ENCODE measurements around the gene MYO10.
"Not testable (repeated sequence)": the region's sequence is repeated elsewhere in the genome, so short reads cannot be mapped to it uniquely, and the experiment has no call there.

The MYO10 gene

DNA sequence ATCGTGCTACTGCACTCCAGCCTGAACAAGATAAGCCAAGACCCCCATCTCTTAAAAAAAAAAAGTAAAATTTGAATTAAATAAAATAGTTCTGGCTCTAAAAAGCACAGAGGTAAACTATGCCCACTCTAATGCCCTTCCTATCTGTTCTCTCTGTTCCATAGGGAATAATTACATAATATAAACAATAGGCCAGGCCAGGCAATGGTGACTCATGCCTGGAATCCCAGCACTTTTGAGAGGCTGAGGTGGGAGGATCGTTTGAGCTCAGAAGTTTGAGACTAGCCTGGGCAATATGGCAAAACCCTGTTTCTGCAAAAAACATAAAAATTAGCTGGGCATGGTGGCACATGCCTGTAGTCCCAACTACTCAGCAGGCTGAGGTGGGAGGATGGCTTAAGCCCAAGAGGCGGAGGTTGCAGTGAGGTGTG, 47.4 kb downstream of the MYO10 start:
- no peak for DNase-seq

DNA sequence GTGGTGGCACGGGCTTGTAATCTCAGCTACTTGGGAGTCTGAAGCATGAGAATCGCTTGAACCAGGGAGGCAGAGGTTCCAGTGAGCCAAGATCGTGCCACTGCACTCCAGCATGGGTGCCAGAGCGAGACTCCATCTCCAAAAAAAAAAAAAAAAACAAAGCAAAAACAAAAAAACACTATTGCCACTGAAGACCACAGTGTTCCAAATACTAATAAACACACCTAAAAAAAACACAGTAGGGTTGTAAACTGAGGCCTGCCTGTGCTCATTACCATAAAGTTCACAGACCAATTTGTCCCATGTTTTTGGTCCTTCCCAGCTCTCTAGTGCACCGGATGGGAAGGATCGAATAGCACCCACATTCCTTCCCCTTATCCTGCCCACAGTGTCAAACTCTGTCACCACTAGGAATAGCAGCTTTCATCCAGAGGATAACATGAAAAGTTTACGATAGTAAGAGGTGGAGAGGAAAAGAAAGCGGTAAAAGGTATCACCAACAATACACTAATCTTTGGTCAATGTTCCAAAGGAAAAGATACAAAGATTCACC, 49.2 kb downstream of the MYO10 start:
- DNase-seq: no peak

DNA sequence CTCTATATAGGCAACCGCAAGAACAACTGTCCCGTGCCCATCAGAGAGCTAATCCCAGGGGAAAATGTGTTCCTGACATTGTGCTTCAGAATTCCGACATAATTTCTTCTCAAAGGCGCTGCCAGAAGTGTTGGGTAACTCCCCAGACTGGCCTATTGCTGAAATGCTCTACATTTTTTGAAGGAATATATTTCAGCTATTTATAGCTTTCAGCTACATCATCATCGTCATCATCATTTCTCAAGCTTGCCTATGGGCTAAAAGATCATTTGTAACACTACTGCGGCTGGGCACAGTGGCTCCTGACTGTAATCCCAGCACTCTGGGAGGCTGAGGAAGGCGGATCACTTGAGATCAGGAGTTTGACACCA, 49.7 kb downstream of the MYO10 start:
- DNase-seq: no peak

DNA sequence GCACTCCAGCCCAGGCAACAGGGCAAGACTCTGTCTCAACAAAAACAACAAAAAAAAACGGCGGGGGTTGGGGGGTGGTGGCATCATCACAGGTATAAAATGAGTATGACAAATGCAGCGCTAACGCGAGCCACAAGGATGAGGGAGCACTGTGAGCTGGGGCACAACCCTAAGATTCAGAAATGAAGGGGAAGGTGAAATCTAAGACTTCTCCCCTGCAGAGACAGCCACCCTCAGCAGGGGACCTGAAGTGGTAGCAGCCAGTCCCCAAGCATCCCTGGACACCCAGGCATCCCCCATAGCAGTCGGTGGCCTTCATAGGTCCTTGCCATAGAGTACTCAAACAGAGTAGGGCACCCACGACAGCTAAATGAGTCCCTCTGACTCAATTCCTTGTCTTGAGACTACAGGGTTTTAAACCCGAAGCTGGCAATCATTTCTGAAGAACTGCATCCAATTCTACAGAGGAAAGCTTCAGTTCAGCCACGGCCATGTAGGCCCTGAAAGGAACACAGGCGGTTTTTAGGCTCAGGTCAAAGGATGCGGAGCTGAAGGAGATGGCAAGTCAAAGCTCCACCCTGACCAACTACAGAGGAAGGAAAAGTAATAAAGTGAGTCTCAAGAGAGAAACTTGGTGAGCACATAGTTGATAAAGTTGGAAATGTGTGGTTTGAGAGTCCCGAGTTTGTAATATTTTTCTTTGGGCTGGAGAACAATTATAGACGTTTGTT, 50.3 kb downstream of the MYO10 start:
- DNase-seq: no peak

DNA sequence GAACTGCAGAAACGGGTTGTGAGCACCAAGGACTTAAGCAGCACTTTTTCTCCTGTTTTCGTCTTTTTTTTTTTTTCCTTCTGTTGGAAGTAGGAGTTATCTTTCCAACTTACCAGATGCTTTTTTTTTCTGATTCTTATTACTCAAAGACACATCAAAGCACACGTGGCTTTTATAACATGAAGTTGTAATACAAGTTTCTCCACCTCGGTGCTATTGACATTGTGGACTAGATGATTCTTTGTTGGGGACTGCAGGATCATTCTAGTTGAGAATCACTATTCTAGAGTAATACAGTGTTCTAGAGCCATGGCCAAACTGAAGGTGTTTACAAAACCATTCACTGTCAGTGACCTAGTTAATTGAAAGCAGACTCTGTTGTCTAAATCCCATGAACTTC, 51.5 kb downstream of the MYO10 start:
- DNase-seq: no peak

DNA sequence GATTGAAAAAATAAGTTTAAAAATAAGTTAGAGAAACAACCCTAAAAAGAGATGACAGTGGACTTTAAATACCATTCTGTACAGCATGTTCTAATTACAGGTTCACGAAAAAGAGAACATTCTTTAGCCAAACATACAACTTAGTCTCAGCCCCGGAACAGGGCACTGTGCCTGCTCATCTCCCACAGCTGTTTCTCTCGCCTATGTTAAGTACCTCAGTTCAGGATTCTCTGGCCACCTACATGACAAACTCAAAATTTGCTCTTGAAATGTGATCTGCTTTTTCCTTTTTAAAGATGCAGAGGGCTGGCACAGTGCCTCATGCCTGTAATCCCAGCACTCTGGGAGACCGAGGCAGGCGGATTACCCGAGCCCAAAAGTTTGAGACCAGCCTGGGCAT, 52.3 kb downstream of the MYO10 start:
- no peak for DNase-seq

DNA sequence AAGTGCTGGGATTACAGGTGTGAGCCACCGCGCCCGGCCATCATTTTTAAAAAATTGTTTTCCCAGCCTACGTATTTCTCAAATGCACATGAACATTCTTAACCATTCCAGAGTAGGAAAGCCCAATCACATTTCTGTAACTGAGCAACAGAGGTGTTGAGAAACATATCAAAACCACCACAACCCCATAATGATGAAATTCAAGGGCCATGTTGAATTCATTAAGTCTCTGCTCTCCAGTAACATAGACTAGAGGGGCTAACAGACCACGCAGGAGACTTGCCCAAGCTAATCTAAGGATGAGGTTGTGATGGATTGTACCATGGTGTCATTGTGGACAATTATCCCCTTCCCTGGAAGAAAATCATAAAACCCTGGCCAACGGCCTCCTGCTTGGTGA, 52.9 kb downstream of the MYO10 start:
- no peak for DNase-seq

DNA sequence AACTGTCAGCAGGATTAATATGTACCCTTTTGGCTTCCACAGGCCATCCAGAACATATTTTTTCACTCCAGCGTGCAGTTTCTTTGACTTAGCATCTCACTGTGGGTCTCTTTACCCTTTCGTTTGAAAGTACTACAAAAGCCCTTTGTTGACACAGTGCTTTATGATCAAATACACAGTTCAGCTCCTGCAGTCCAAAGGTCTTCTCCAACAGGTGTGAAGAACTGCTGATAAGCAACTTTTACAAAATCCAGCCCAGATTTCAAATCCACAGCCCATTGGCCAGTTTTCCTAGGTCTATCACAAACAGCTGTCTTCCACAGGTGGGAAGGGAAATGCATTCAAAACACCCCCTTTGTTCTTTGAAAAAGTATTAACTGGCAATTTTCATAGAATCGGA, 54.8 kb downstream of the MYO10 start:
- DNase-seq: no peak

DNA sequence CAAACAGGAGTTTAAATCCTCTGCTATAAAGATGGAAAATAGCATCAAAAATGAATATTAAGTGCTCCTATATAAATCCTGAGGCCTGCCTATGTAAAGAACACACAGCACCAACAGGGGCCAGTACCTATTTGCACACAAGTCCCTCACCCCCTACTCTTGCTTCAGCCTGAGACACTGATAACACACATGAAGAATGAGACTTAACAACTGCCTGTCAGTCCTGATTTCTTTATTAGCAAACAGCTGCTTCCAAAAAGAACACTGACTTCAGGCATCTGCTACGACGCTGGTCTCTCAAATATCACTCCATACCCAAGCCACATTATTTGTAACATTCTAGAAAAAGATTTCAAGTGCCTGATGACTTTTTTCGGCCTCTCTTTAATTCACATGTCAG, 55.5 kb downstream of the MYO10 start:
- no peak for DNase-seq

DNA sequence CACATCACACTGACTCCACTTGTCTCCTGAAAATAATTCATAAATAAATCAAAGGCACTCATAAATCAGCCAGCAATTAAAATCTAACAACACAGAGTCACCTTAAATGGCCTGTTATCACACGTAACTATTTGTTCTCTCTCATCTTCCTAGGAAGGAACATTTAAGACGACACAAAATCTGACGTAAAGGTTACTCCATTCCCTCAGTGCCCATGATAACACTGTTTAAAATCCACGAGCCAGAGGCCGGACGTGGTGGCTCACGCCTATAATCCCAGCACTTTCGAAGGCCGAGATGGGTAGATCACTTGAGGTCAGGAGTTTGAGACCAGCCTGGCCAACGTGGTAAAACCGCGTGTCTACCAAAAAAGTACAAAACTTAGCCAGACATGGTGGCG, 56.4 kb downstream of the MYO10 start:
- no peak for DNase-seq

DNA sequence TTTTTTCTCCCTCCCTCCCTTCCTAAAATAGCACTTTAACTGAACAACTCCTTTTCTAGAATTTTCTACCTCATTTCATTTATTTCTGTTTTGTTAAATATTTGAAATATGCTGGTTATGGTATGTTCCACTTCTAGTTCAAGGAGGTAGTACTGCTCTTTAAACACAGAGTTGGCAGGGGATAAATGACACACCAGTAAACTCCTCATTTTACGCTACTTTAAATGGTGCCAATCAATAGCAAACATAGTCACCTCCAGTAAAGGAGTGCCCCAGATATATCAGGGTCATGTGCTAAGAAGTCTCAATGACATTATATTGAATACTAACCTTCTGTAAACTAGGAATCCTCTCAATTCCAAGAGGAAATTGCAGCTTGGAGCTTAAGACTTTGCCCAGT, 56.9 kb downstream of the MYO10 start:
- DNase-seq: no peak

DNA sequence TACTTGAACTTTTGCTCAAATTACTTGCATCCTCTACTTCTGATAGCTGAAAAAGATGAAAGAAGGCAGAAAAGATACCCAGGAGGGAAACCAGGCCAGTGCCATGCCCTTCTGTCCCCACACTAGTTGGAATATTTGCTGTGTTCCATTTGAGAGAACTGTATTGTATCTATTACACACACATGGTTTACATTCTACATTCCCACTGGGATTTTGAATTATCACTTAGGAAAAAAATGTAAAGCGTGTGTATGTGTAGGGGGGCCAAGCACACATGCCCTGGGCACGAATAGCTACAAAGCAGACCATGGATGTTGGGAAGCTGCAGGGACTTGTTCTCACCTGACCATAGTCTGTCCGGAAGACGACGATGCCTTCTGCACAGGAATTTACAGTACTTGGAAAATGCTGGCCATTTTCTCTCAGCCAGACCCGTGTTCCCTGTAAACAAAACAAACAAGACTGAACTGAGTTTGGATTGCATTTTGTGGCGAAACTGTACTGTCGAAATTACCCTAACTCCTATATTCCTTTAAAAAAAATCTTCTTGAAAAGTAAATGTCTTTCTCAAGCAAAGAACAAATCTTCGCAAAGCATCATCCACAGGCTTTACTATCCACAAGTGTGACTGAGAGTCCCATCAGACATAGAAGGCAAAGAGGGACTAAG, 58.7 kb downstream of the MYO10 start:
- DNase-seq: no peak

DNA sequence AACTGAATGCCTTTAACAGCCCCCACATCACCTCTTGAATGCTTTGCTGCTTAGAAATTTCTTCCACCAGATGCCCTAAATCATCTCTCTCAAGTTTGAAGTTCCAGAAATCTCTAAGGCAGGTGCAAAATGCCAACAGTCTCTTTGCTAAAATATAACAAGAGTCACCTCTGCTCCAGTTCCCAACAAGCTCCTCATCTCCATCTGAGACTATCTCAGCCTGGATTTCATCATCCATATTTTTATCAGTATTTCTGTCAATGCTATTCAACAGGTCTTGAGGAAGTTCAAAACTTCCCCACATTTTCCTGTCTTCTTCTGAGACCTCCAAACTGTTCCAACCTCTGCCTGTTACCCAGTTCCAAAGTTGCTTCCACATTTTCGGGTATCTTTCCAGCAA, 61.7 kb downstream of the MYO10 start:
- DNase-seq: not testable (repeated sequence)

DNA sequence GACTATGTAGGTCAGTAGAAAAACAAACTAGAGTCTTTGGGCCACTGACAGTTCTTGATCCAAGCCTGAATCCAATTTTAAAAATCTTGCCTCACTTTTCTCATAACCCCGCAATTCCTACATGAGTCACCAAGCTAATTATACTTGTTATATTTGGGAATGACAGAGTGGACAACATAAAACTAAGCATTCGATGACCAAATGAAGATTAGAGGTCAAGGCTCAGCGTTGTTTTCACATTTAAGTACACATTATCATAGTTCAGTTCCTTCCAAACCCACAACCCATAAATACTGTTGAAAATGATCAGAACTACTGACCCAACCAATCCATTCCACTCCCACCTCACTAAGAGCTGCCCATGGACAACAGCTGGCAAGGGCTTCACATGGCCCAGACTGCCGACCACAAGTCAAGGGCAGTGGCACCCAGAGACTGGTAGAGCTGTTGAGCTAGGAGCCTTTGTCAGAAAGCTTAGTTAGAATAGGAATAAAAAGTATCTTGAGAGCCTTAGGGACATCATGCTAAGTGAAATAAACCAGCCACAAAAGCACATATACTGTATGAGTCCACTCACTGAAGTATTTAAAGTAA, 64.2 kb downstream of the MYO10 start:
- DNase-seq: no peak

DNA sequence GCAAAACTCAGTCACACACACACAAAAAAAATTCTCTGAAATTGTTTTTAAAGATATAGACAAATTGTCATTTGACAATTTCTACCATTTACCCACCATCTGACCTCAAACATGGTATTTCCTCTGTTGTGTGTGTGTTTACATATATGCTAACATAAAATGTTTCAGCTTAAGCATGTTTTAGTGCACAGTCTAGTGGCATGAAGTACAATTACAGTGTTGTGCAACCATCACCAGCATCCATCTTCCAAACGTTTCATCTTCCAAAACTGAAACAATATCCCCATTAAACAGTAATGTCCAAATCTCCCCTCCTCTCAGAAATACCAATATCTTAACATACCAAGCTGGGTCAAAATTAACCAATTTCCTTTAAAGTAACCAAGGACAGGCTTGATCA, 65.2 kb downstream of the MYO10 start:
- DNase-seq: no peak

DNA sequence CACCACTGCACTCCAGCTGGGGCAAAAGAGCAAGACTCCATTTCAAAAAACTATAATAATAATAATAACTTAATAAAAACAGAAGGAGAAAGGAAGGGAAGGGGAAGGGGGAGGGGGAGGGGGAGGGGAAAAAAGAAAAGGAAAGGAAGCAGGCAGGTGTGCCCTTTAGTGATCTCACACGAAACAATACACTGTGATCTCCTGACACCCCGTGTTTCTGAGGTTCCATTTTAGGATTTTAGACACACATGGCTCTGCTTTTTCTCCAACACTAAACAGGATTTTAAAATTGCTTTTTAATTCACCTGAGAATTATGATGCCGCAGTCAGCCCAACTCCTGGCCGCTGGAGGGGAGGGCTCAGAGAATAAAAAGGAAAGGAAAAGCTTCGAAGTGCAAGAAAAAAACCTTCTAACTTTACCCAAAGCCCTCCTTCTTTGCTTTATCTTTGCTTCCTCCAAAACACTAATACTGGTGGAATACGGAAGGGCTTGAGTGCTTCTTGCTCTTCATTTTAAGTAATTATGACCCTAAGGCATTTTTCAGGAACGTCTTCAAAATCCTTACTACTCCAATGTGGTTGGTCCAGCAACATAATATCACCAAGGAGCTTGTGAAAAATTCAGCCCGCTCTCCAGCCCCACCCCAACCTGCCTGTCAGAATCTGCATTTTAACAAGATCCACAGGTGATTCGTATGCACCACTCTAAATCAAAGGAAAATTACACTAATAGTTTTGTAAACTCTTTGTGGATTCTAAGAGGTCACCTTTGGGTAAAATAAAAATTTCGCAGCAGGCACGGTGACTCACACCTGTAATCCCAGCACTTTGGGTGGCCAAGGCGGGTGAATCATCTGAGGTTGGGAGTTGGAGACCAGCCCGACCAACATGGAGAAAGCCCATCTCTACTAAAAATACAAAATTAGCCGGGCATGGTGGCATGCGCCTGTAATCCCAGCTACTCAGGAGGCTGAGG, 66.0 kb downstream of the MYO10 start:
- DNase-seq: no peak

DNA sequence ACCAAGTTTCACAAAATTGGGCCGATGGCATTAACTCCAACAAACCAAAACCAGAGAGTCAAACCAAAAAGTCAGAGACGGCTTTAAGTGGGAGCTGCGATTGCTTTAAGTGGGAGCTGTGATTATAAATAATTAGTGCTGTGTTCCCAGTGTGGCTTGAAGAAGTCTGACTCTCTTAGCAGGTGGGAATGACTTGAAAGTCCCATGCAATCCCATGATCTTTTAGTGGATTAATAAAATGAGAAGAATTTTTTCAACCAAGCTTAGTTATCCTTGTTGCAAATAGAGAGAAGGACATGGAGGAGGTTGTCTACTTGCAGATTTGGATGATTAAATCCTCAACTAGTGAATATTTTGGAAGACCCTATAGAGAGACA, 68.5 kb downstream of the MYO10 start:
- no peak for DNase-seq

DNA sequence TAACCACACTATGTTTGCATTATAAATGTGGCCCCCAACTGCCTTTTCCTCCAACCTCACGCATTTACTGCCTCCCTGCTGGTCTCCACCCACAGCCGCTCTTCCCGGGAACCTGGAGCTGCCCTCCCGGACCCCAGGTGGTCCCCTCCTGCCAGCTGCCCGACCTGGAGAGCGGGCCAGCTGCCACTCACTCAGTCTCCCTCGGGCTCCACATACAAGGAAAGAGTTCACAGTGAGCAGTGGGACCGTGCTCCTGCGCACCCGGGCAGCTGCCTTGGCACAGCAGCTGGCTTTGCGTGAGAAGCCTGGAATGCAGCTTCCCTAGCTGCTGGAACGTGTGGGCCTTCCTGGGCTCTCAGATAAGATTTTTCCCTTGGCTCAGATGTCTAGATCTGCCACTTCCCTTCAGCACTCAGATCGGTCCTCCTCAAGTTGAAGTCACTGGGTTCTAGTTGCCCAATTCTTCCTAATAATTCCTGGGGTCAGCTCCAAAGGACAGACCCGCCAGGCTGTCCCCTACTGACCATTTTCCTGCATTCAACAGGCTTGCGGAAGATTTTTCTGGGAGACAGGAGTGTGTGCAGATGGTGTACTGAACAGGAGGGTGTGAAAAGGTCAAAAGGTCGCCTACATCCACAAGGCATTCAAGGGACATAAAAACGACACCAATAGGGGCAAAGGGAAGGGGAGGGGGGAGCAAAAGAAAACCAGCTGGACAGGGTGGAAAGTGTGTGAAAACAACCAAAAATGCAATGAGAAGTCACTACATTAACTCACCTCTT, 69.1 kb downstream of the MYO10 start:
- no peak for DNase-seq

DNA sequence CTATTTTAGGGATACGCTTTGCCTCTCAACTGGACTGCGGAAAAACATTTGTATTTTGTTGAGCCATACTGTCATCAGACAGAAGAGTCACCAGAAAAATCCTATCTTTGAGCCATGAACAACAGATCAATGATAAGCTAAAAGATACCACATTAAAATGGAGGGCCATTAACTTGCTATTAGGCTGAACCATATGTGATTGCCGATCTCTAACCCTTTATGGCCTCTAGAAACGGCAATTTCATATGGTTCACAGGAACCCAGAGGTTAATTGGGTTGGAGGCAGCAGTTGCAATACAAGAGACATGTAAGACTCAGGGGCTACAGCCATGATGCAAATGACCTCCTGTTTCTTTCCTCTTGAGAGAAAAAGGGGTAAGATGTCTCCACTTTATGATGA, 69.8 kb downstream of the MYO10 start:
- no peak for DNase-seq

DNA sequence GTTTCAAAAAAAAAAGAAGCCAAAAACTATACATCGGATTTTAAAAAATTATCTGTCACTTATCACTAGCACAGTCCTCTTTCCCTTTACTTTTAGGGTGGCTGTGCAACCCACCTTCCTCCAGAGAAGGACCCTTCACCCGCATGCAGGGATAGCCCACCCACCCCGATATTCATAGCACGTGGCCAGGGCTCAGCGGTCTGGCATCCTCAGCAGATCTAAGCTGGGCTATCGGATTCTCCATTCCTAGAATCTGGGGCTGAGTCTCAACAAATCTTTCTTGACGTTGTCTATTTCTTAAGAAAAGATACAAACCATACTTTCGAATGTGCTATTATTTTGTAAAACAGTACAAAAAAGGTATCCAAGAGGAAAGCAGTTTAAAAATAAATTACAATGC, 70.9 kb downstream of the MYO10 start:
- DNase-seq: no peak

DNA sequence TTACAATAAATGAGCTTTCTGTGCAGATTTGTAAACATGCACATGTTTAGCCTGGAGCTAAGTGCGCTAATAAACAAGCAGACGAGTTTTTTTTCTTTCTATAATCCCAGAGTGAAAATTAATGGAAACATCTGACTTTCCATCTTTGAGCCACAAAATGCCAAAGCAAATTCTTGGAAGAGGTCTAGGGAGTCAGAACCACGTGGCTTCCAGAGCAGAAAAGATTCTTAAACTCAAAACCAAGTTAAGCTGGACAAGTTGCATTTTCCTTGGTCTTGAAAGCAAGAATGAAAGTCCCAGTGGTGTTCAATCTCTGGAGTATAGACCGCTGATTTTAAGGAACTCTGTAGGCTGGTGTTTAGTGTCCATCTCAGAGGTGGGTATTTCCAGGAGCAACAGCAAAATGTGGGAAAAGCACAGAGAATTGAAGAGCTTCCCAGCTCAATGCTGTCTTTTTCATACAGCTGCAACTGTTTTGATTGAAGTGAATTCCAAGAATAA, 71.4 kb downstream of the MYO10 start:
- DNase-seq: no peak

Measured in hypothalamus (tissue), 51 donors.